K562 (cell line): ENCODE results near the gene PIGQ.

Source experiments
- ARID3A ChIP-seq: IDR thresholded peaks from 2 replicates; pipeline ENCODE4 v1.6.1; 2012; ENCODE audit warnings: low read depth, low read length, improper control_type of control experiment, borderline replicate concordance
- CHD4 ChIP-seq: fragments of 200-600 bp; sonication (generic); IDR thresholded peaks from 3 replicates; pipeline ENCODE4 v1.6.1; 2012; ENCODE audit warnings: low read depth, mild to moderate bottlenecking, mixed read lengths, low read length, inconsistent platforms; ENCODE audit not compliant: insufficient read depth, insufficient replicate concordance, poor library complexity, severe bottlenecking
- CTCF ChIP-seq, 3 experiments: IDR thresholded peaks in 2 of 3; conservative IDR thresholded peaks in 1 of 3; 2 replicates each; pipeline ENCODE4 v1.5.1; 2011 to 2012; ENCODE audit warnings: low read length in 3 of 3, mild to moderate bottlenecking in 3 of 3, control low read depth in 2 of 3, improper control_type of control experiment in 1 of 3, inconsistent platforms in 1 of 3, low read depth in 1 of 3, mixed read lengths in 1 of 3, moderate library complexity in 1 of 3; ENCODE audit not compliant: insufficient read depth in 2 of 3
- ETS1 ChIP-seq: conservative IDR thresholded peaks from 2 replicates; pipeline ENCODE4 v1.6.1; 2011; ENCODE audit warnings: low read depth, mild to moderate bottlenecking, low read length; ENCODE audit not compliant: control insufficient read depth
- HNRNPH1 ChIP-seq: fragments of 200-400 bp; formaldehyde crosslinking; optimal IDR thresholded peaks from 2 replicates; pipeline ENCODE3; 2017; ENCODE audit warnings: low read depth, mild to moderate bottlenecking, low read length, moderate library complexity
- HNRNPLL ChIP-seq: fragments of 200-400 bp; formaldehyde crosslinking; IDR thresholded peaks from 2 replicates; pipeline ENCODE4 v1.6.1; 2017; ENCODE audit warnings: low read length, low read depth, mild to moderate bottlenecking; ENCODE audit not compliant: poor library complexity, severe bottlenecking
- MTA1 ChIP-seq: fragments of 450-650 bp; IDR thresholded peaks from 2 replicates; pipeline ENCODE4 v1.6.1; 2017; ENCODE audit warnings: borderline replicate concordance
- NR2F6 ChIP-seq: fragments of 450-650 bp; formaldehyde crosslinking; IDR thresholded peaks from 2 replicates; pipeline ENCODE4 v1.4.0; 2020; ENCODE audit warnings: mild to moderate bottlenecking
- SP2 ChIP-seq: IDR thresholded peaks from 2 replicates; pipeline ENCODE4 v1.6.1; 2011; ENCODE audit warnings: mild to moderate bottlenecking, low read depth, low read length, moderate library complexity; ENCODE audit not compliant: poor library complexity, severe bottlenecking; ENCODE audit errors: extremely low read depth
- SREBF2 ChIP-seq: sonication (generic); formaldehyde crosslinking; IDR thresholded peaks from 2 replicates; pipeline ENCODE4 v1.4.0; 2020; ENCODE audit warnings: mild to moderate bottlenecking, missing genetic modification reagents
- TRIM28 ChIP-seq: fragments of 450-650 bp; IDR thresholded peaks from 2 replicates; pipeline ENCODE4 v1.6.1; 2017
- USF2 ChIP-seq: sonication (generic); formaldehyde crosslinking; IDR thresholded peaks from 2 replicates; pipeline ENCODE4 v1.5.0; 2020; ENCODE audit warnings: missing genetic modification reagents
- ZFX ChIP-seq: sonication (generic); formaldehyde crosslinking; IDR thresholded peaks from 2 replicates; pipeline ENCODE4 v1.8.0; 2022; ENCODE audit warnings: mild to moderate bottlenecking, missing genetic modification reagents, moderate library complexity
- ZNF318 ChIP-seq, 2 experiments: fragments of 450-650 bp; IDR thresholded peaks; 2 replicates each; pipeline ENCODE4 v1.6.1; 2016; ENCODE audit warnings: mild to moderate bottlenecking in 2 of 2, borderline replicate concordance in 1 of 2, low read depth in 1 of 2, moderate library complexity in 1 of 2

- TF ChIP-seq TRIM28 = no peak
- TF ChIP-seq USF2 (CRISPR knock-in tag) = no peak
- no peak for TF ChIP-seq SREBF2
- no peak for TF ChIP-seq SP2
- no peak for TF ChIP-seq ZFX (CRISPR knock-in tag)
- no peak for TF ChIP-seq HNRNPLL
- TF ChIP-seq ARID3A = no peak
- no peak for TF ChIP-seq ZNF318 (IDR thresholded peaks at IDR 0.05; ENCODE audit: borderline replicate concordance in 1 of 2, low read depth in 1 of 2)
- no peak for TF ChIP-seq CTCF (IDR thresholded peaks at IDR 0.05 in 2 of 3, conservative IDR thresholded peaks at IDR 0.05 in 1 of 3; ENCODE audit: insufficient read depth in 2 of 3, low read depth in 1 of 3, low read length in 3 of 3)
- no peak for TF ChIP-seq HNRNPH1
- no peak for TF ChIP-seq MTA1
- TF ChIP-seq NR2F6 = no peak
- TF ChIP-seq CHD4 = no peak
- TF ChIP-seq ETS1 = no peak
Observed at GRCh38 chr16:558298-559020, 11.3 kb upstream of the PIGQ start.
